Kidney epithelial cell (primary cell): Measurements from ENCODE around the gene MYO3B. TPM values are rescaled to one million over a fixed set of nuclear protein-coding genes. Genes with fewer than 3 reads are reported as not detected.

Experiments used
- DNase-seq: peaks from one replicate; pipeline ENCODE4 v3.0.0-alpha.2; 2010; ENCODE audit warnings: low read depth
- H3K27me3 ChIP-seq: 2 replicates; pipeline ENCODE4 v1.6.0; 2011; ENCODE audit warnings: low read length; ENCODE audit not compliant: control insufficient read depth, insufficient read depth
- H3K36me3 ChIP-seq: 2 replicates; pipeline ENCODE4 v1.5.1; 2011; ENCODE audit warnings: low read length; ENCODE audit not compliant: control insufficient read depth, insufficient read depth
- H3K4me3 ChIP-seq: 2 replicates; pipeline ENCODE4 v1.5.1; 2011; ENCODE audit warnings: low read depth, mild to moderate bottlenecking, control low read depth, low read length
- CTCF ChIP-seq: IDR thresholded peaks from 2 replicates; pipeline ENCODE4 v1.5.1; 2011; ENCODE audit warnings: mild to moderate bottlenecking, moderate library complexity, low read length, control low read depth, inconsistent platforms; ENCODE audit not compliant: insufficient read depth, poor library complexity, severe bottlenecking
- total RNA-seq: library from RNA; depleted of rRNA; stranded (reverse); fragments of >200 nt; gene quantifications from 2 replicates; pipeline ENCODE4 v1.2.3, GENCODE V29; 2015

MYO3B gene
- total RNA-seq, 1 donor from 2014 or later: 1.1 TPM

DNA sequence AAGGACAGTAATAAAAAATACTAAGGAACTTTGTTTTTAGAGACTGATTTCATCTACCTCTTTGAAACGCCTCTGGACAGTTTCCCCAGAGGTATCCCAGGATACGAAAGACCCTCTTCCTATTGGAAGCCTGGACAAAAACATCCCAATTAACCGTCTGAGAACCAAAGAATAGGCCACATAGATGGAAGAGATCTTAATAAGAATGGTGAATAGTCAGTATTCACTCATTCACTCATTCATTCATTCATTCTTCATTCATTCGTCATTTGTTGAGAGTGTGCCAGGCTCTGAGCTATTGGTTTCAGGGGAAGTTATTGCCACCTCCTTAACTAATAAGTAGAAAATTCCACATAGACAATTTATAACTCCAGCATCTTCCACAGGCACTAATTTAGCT lies 464.0 kb downstream of the MYO3B start:
- Histone ChIP-seq H3K36me3 (no peaks in the 10 kb centered on the region), H3K4me3 (no peak overlapping the region), H3K27me3 (no peaks in the 10 kb centered on the region)
- TF ChIP-seq CTCF: no peak
- DNase-seq: no peak

- no peaks in the 10 kb centered on the region for H3K36me3 ChIP-seq
- H3K27me3 ChIP-seq: no peaks in the 10 kb centered on the region
- TF ChIP-seq CTCF: no peak
- no peak overlapping the region for H3K4me3 ChIP-seq
- no peak for DNase-seq
Measured at GRCh38 chr2:170643346-170643745, 465.4 kb downstream of the MYO3B start.

GRCh38 chr2:170647741-170648436 lies 469.9 kb downstream of the MYO3B start:
- peaks cover 2% of the 10 kb centered on the region for H3K27me3 ChIP-seq
- no peaks in the 10 kb centered on the region for H3K36me3 ChIP-seq
- no peak for DNase-seq
- H3K4me3 ChIP-seq: no peak overlapping the region
- no peak for TF ChIP-seq CTCF

GRCh38 chr2:170651624-170652325 lies 473.8 kb downstream of the MYO3B start:
- peaks cover 2% of the 10 kb centered on the region for H3K27me3 ChIP-seq
- H3K36me3 ChIP-seq: no peaks in the 10 kb centered on the region
- no peak for DNase-seq
- TF ChIP-seq CTCF: no peak
- H3K4me3 ChIP-seq: no peak overlapping the region

DNA sequence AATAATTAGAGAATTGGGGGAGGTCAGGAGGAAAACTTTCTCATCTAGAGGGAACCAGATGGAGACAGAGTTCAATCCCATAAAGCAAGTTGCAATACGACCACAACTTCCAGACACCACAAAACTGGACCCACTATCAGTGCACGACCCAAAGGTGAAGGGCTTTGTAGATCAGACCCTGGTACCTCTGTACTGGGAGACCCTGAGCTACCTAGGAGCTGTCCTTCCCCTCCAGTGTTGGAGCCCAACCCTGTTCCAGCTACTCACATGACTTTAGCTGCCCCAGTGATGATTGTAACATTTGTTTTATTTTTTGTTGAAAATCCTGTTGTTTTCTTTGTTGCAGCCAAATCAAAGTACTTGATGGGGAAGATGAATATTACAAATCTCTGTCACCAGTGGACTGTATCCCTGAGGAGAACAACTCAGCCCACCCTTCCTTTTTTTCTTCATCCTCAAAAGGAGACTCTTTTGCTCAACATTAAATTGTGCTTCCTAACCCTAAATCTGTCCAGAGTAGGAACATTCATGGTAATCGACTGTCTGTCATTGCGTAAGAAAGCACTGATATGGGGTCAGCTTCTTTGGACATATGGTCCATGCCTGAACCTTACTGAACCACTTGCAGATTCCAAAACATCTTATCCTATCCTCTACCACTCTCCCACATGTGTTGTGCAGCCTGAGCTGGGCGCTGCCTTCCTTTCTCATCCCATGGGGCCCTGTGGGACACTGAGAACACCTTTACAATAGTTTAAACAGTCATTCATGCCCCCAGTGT lies 474.9 kb downstream of the MYO3B start:
- Histone ChIP-seq H3K4me3 (no peak overlapping the region), H3K27me3 (peaks cover 2% of the 10 kb centered on the region), H3K36me3 (no peaks in the 10 kb centered on the region)
- TF ChIP-seq CTCF: no peak
- DNase-seq: no peak
